ENCODE results near the gene IPO4. TPM values are rescaled to one million over a fixed set of nuclear protein-coding genes. Genes with fewer than 3 reads are reported as not detected.

The IPO4 gene
- total and polyA plus RNA-seq, 9 of the 15 experiments (the other 6 are each of a cell fraction or from before 2014, with no cell fraction given): 7.3 to 122 (median 31.8) TPM

GRCh38 chr14:24150567-24150966, 38.0 kb downstream of the IPO4 start:
- CTCF ChIA-PET (ENCODE audit: low intra/inter-chr PET ratio): no interaction called here
- POLR2A ChIA-PET: interaction anchor here (1.2 kb wide), 1 partner anchor 13 kb away, joined by 4 read pairs; no protein-coding TSS in a partner anchor
- no peaks in the 10 kb centered on the region for H3K9me3 ChIP-seq (replicated peaks; ENCODE audit: control insufficient read depth, insufficient read depth, low read depth, low read length)
- H3K9ac ChIP-seq (ENCODE audit: insufficient read depth in 1 of 2, low read depth in 2 of 2, low read length in 2 of 2): no peak overlapping the region
- H4K20me1 ChIP-seq (replicated peaks; ENCODE audit: control insufficient read depth, insufficient read depth, low read length): no peaks in the 10 kb centered on the region
- 84% methylated on average over 5 of the region's 9 CpGs for WGBS (ENCODE audit: insufficient coverage, low coverage, missing lambda C conversion rate)
- TF ChIP-seq POLR2H (tag; IDR thresholded peaks at IDR 0.05; ENCODE audit: low read depth): no peak
- no peak for TF ChIP-seq UBTF (IDR thresholded peaks at IDR 0.05; ENCODE audit: borderline replicate concordance in 1 of 2, low read depth in 2 of 2, low read length in 2 of 2)
- no peak for TF ChIP-seq FOXK1 (CRISPR knock-in tag; IDR thresholded peaks at IDR 0.05; ENCODE audit: borderline replicate concordance)
- no peak for TF ChIP-seq ZNF133 (CRISPR knock-in tag; IDR thresholded peaks at IDR 0.05)
- TF ChIP-seq NFXL1 (CRISPR knock-in tag; IDR thresholded peaks at IDR 0.05): no peak
- no peak for TF ChIP-seq NKRF (IDR thresholded peaks at IDR 0.05; ENCODE audit: borderline replicate concordance)
- TF ChIP-seq ZNF165 (CRISPR knock-in tag; IDR thresholded peaks at IDR 0.05; ENCODE audit: borderline replicate concordance): no peak
- TF ChIP-seq DPF2 (IDR thresholded peaks at IDR 0.05): no peak
- H3K4me2 ChIP-seq (ENCODE audit: insufficient read depth, low read length): no peak overlapping the region
- DNase-seq (ENCODE audit: extremely low read depth in 1 of 4, low spot score in 3 of 4) (no peak), ATAC-seq (no peak), FAIRE-seq (no peak)
- peaks cover 54% of the 10 kb centered on the region; the same call in 2 of the 3 replicates for H3K36me3 ChIP-seq (ENCODE audit: control insufficient read depth, insufficient read depth, low read length)
- H2AFZ ChIP-seq (ENCODE audit: low read depth, low read length): no peak overlapping the region
- no peaks in the 10 kb centered on the region for H3K27me3 ChIP-seq (ENCODE audit: control insufficient read depth in 2 of 2, insufficient read depth in 2 of 2, low read length in 2 of 2)
- H3K27ac ChIP-seq (ENCODE audit: extremely low read depth, low read depth, low read length): no peak overlapping the region
- intact Hi-C loops (cut with micrococcal nuclease): no loop called here
- in situ Hi-C loops (cut with MboI): no loop called here
- peaks cover 8 to 28% of the 10 kb centered on the region in 2 experiments; a peak in 4 of 5 replicates for H3K4me1 ChIP-seq (replicated peaks in 1 of 2; ENCODE audit: control insufficient read depth in 2 of 2, insufficient read depth in 2 of 2, low read length in 2 of 2)
- H3K4me3 ChIP-seq: no peak overlapping the region
- H3K79me2 ChIP-seq (ENCODE audit: control insufficient read depth, insufficient read depth, low read length): peaks cover 23% of the 10 kb centered on the region
- H3K9me1 ChIP-seq (ENCODE audit: control insufficient read depth, insufficient read depth, low read length): peaks cover under 1% of the 10 kb centered on the region
- no TSS peak for BruUV-seq (replicated peaks)
